ENCODE results near the gene RNF168.
"Not testable (repeated sequence)": the region's sequence is repeated elsewhere in the genome, so short reads cannot be mapped to it uniquely, and the experiment has no call there.

The RNF168 gene

GRCh38 chr3:196503196-196504076 lies at the start of gene RNF168:
RNF168 (minus strand) TSS chr3:196503768; CDS start chr3:196503173, 595 bp downstream.
- H3K27ac Mint-ChIP-seq, result peak within 1 kb of the TSS; percentile 98
- H3K4me3 Mint-ChIP-seq, result peak within 1 kb of the TSS; percentile 97
- H3K36me3 Mint-ChIP-seq (ENCODE audit: low read depth), result peaks cover 45% of the 10 kb centered on the region
- H3K9me3 Mint-ChIP-seq, result peaks cover 9% of the 10 kb centered on the region
- no peaks in the 10 kb centered on the region for H3K27me3 Mint-ChIP-seq
- DNase-seq, result peak; percentile 95
- H3K4me1 Mint-ChIP-seq (ENCODE audit: low read depth), result peaks cover 26% of the 10 kb centered on the region

- no peaks in the 10 kb centered on the region for H3K27me3 Mint-ChIP-seq
- no peak overlapping the region for H3K4me3 Mint-ChIP-seq
- H3K4me1 Mint-ChIP-seq (ENCODE audit: low read depth), result peaks cover 5% of the 10 kb centered on the region
- H3K9me3 Mint-ChIP-seq, result peaks cover 10% of the 10 kb centered on the region
- H3K36me3 Mint-ChIP-seq (ENCODE audit: low read depth), result peaks cover 37% of the 10 kb centered on the region
- no peak for DNase-seq
- no peak overlapping the region for H3K27ac Mint-ChIP-seq
Measured at GRCh38 chr3:196552253-196552652, 48.7 kb upstream of the RNF168 start.

- not testable (repeated sequence) for H3K27me3 Mint-ChIP-seq
Measured at GRCh38 chr3:196550172-196550571, 46.6 kb upstream of the RNF168 start.

GRCh38 chr3:196549312-196549711 lies 45.7 kb upstream of the RNF168 start:
- H3K4me3 Mint-ChIP-seq; DNase-seq; H3K4me1 Mint-ChIP-seq (ENCODE audit: low read depth); H3K27ac Mint-ChIP-seq; H3K27me3 Mint-ChIP-seq: not testable (repeated sequence)
- H3K36me3 Mint-ChIP-seq (ENCODE audit: low read depth), result peaks cover 17% of the 10 kb centered on the region
- peaks cover 10% of the 10 kb centered on the region for H3K9me3 Mint-ChIP-seq

More at GRCh38 chr3:196550172-196550571, 46.6 kb upstream of the RNF168 start:
- H3K4me1 Mint-ChIP-seq (ENCODE audit: low read depth); H3K27ac Mint-ChIP-seq; DNase-seq; H3K4me3 Mint-ChIP-seq: not testable (repeated sequence)
- Mint-ChIP-seq H3K36me3 (ENCODE audit: low read depth) (peaks cover 26% of the 10 kb centered on the region), H3K9me3 (peaks cover 10% of the 10 kb centered on the region)

GRCh38 chr3:196547067-196547466 lies 43.5 kb upstream of the RNF168 start:
- Mint-ChIP-seq H3K4me1 (ENCODE audit: low read depth) (no peaks in the 10 kb centered on the region), H3K36me3 (ENCODE audit: low read depth) (peaks cover 7% of the 10 kb centered on the region), H3K27ac (no peak overlapping the region), H3K9me3 (peaks cover 10% of the 10 kb centered on the region), H3K4me3 (no peak overlapping the region), H3K27me3 (no peaks in the 10 kb centered on the region)
- DNase-seq, result no peak

GRCh38 chr3:196546537-196546936 lies 43.0 kb upstream of the RNF168 start:
- Mint-ChIP-seq H3K36me3 (ENCODE audit: low read depth) (peaks cover 5% of the 10 kb centered on the region), H3K4me1 (ENCODE audit: low read depth) (no peaks in the 10 kb centered on the region), H3K27me3 (no peaks in the 10 kb centered on the region), H3K4me3 (no peak overlapping the region), H3K9me3 (peaks cover 10% of the 10 kb centered on the region), H3K27ac (no peak overlapping the region)
- no peak for DNase-seq

- no peak for DNase-seq
- H3K9me3 Mint-ChIP-seq, result peaks cover 5% of the 10 kb centered on the region
- H3K4me3 Mint-ChIP-seq, result no peak overlapping the region
- H3K36me3 Mint-ChIP-seq (ENCODE audit: low read depth), result no peaks in the 10 kb centered on the region
- no peaks in the 10 kb centered on the region for H3K4me1 Mint-ChIP-seq (ENCODE audit: low read depth)
- no peak overlapping the region for H3K27ac Mint-ChIP-seq
- H3K27me3 Mint-ChIP-seq, result no peaks in the 10 kb centered on the region
Measured at GRCh38 chr3:196544491-196544992, 41.0 kb upstream of the RNF168 start.

- no peak for DNase-seq
- H3K27ac Mint-ChIP-seq, result no peak overlapping the region
- no peaks in the 10 kb centered on the region for H3K9me3 Mint-ChIP-seq
- H3K4me1 Mint-ChIP-seq (ENCODE audit: low read depth), result peaks cover 1% of the 10 kb centered on the region
- H3K27me3 Mint-ChIP-seq, result no peaks in the 10 kb centered on the region
- no peaks in the 10 kb centered on the region for H3K36me3 Mint-ChIP-seq (ENCODE audit: low read depth)
- H3K4me3 Mint-ChIP-seq, result no peak overlapping the region
Measured at GRCh38 chr3:196541684-196542445, 38.3 kb upstream of the RNF168 start.

GRCh38 chr3:196537319-196537984 lies 33.9 kb upstream of the RNF168 start:
- no peak overlapping the region for H3K27ac Mint-ChIP-seq
- no peak overlapping the region for H3K4me3 Mint-ChIP-seq
- no peaks in the 10 kb centered on the region for H3K27me3 Mint-ChIP-seq
- H3K36me3 Mint-ChIP-seq (ENCODE audit: low read depth), result no peaks in the 10 kb centered on the region
- peaks cover 1% of the 10 kb centered on the region for H3K4me1 Mint-ChIP-seq (ENCODE audit: low read depth)
- DNase-seq, result peak; percentile 67
- no peaks in the 10 kb centered on the region for H3K9me3 Mint-ChIP-seq

GRCh38 chr3:196533260-196533681 lies 29.7 kb upstream of the RNF168 start:
- Mint-ChIP-seq H3K36me3 (ENCODE audit: low read depth) (no peaks in the 10 kb centered on the region), H3K9me3 (peaks cover 4% of the 10 kb centered on the region), H3K4me3 (no peak overlapping the region)

GRCh38 chr3:196531418-196531817 lies 27.9 kb upstream of the RNF168 start:
- H3K27me3 Mint-ChIP-seq, result peaks cover 5% of the 10 kb centered on the region
- no peak overlapping the region for H3K4me3 Mint-ChIP-seq
- no peak for DNase-seq
- H3K4me1 Mint-ChIP-seq (ENCODE audit: low read depth), result peaks cover 17% of the 10 kb centered on the region
- no peak overlapping the region for H3K27ac Mint-ChIP-seq
- H3K9me3 Mint-ChIP-seq, result peaks cover 4% of the 10 kb centered on the region
- H3K36me3 Mint-ChIP-seq (ENCODE audit: low read depth), result no peaks in the 10 kb centered on the region

More at GRCh38 chr3:196533260-196533681, 29.7 kb upstream of the RNF168 start:
- H3K27me3 Mint-ChIP-seq, result peaks cover 5% of the 10 kb centered on the region
- DNase-seq, result no peak
- H3K4me1 Mint-ChIP-seq (ENCODE audit: low read depth), result peaks cover 11% of the 10 kb centered on the region
- H3K27ac Mint-ChIP-seq, result no peak overlapping the region

GRCh38 chr3:196528639-196529233 lies 25.2 kb upstream of the RNF168 start:
- Mint-ChIP-seq H3K4me3 (peak overlapping the region; percentile 70), H3K27me3 (peaks cover 8% of the 10 kb centered on the region), H3K36me3 (ENCODE audit: low read depth) (no peaks in the 10 kb centered on the region), H3K9me3 (peaks cover 4% of the 10 kb centered on the region), H3K27ac (no peak overlapping the region), H3K4me1 (ENCODE audit: low read depth) (peaks cover 17% of the 10 kb centered on the region)
- DNase-seq, result peak; percentile 95

- Mint-ChIP-seq H3K4me3 (no peak overlapping the region), H3K27me3 (peaks cover 3% of the 10 kb centered on the region), H3K36me3 (ENCODE audit: low read depth) (peaks cover 5% of the 10 kb centered on the region), H3K27ac (no peak overlapping the region), H3K4me1 (ENCODE audit: low read depth) (peaks cover 15% of the 10 kb centered on the region), H3K9me3 (peaks cover 16% of the 10 kb centered on the region)
- DNase-seq, result no peak
Measured at GRCh38 chr3:196525141-196525540, 21.6 kb upstream of the RNF168 start.

GRCh38 chr3:196524527-196524926 lies 21.0 kb upstream of the RNF168 start:
- H3K9me3 Mint-ChIP-seq, result peaks cover 22% of the 10 kb centered on the region
- H3K36me3 Mint-ChIP-seq (ENCODE audit: low read depth), result peaks cover 8% of the 10 kb centered on the region
- no peak overlapping the region for H3K4me3 Mint-ChIP-seq
- H3K27ac Mint-ChIP-seq, result no peak overlapping the region
- H3K4me1 Mint-ChIP-seq (ENCODE audit: low read depth), result peaks cover 15% of the 10 kb centered on the region
- no peak for DNase-seq
- peaks cover 3% of the 10 kb centered on the region for H3K27me3 Mint-ChIP-seq
